ENCODE measurements around the gene ASIC1.

DNA sequence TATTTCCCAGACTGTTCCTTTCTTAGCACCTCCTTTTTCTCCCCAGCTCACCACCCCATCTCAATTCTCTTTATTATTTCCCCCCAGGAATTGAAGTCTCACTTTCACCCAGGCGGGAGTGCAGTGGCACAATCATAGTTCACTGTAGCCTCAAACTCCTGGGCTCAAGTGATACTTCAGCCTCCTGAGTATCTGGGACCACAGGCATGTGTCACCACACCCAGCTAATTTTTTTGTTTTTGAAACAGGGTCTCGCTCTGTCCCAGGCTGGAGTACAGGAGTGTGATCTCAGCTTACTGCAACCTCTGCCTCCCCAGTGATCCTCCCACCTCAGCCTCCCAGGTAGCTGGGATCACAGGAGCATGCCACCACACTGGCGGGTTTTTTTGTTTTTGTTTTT, 43.1 kb upstream of the ASIC1 start:
- no peak for TF ChIP-seq FOXM1 (IDR thresholded peaks at IDR 0.05; ENCODE audit: borderline replicate concordance)
- no peak for TF ChIP-seq L3MBTL2 (conservative IDR thresholded peaks at IDR 0.05)
- no peak for TF ChIP-seq BHLHE40 (IDR thresholded peaks at IDR 0.05; ENCODE audit: borderline replicate concordance)
- TF ChIP-seq TARDBP (IDR thresholded peaks at IDR 0.05) = no peak
- no peak for TF ChIP-seq ZNF384 (IDR thresholded peaks at IDR 0.05)
- TF ChIP-seq ELF4 (IDR thresholded peaks at IDR 0.05) = no peak
